Right lobe of liver (tissue), 4 donors: ENCODE data around the gene SHOC2.

Source experiments
- POLR2A ChIP-seq: fragments of 450-650 bp; IDR thresholded peaks from one replicate; pipeline ENCODE4 v1.6.1; 2017; ENCODE audit warnings: antibody characterized with exemption, mild to moderate bottlenecking
- TF ChIP-seq, protein P1 (sequence below), 4 donors: fragments of 200-600 bp in 3 of 4; fragments of 450-650 bp in 1 of 4; IDR thresholded peaks; one replicate each; pipeline versions ENCODE4 v1.5.1 to v1.8.0; 2016 to 2022; ENCODE audit warnings: antibody characterized with exemption in 4 of 4, mild to moderate bottlenecking in 2 of 4
- donor health status: DM: no; HTN: no; CAD: no.
- donor health status: DM: no; HTN: no; CAD: no.
- donor health status: DM: no; HTN: yes; CAD: no.

DNA sequence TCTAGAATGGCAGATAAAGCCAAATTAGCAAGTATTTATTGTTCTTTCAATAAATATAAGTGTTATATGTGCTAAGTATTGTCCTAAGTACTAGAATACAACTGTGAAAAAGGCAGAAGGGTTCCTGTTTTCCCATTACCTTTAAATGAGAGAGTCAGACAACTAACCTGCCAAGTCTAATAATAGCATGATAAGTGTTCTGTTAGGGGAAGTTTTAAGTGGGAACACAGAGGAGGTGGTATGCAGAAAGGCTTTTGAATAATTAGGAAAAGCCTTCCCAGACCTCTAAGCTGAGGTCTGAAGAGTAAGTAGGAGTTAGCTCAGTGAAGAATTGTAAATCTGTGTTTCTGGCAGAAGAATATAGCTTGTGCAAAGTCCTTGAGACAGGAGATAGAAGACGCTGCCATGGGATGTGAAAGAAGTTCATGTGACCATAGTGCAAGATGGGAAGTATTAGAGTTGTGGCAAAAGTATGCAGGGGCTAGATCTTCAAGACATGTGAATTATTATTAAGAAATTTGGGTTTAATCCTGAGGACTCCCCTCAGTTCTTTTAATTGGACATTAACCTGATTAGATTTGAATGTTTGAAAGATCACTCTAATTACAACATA is 12.5 kb downstream of the SHOC2 start:
- no peak for TF ChIP-seq POLR2A
- TF ChIP-seq, protein P1, sequence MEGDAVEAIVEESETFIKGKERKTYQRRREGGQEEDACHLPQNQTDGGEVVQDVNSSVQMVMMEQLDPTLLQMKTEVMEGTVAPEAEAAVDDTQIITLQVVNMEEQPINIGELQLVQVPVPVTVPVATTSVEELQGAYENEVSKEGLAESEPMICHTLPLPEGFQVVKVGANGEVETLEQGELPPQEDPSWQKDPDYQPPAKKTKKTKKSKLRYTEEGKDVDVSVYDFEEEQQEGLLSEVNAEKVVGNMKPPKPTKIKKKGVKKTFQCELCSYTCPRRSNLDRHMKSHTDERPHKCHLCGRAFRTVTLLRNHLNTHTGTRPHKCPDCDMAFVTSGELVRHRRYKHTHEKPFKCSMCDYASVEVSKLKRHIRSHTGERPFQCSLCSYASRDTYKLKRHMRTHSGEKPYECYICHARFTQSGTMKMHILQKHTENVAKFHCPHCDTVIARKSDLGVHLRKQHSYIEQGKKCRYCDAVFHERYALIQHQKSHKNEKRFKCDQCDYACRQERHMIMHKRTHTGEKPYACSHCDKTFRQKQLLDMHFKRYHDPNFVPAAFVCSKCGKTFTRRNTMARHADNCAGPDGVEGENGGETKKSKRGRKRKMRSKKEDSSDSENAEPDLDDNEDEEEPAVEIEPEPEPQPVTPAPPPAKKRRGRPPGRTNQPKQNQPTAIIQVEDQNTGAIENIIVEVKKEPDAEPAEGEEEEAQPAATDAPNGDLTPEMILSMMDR (IDR thresholded peaks at IDR 0.05): no peak
